Vagina (tissue), 2 donors: ENCODE results near the gene NRDE2. TPM values are rescaled to one million over a fixed set of nuclear protein-coding genes. Genes with fewer than 3 reads are reported as not detected.

ENCODE experiments used
- DNase-seq, 2 donors: peaks; one replicate each; pipeline ENCODE4 v3.0.0-alpha.2; 2017; ENCODE audit errors: extremely low spot score in 2 of 2
- H3K27ac ChIP-seq: fragments of 200-600 bp; sonication (generic); one replicate; pipeline ENCODE4 v1.5.1; 2019
- H3K27me3 ChIP-seq: fragments of 200-600 bp; sonication (generic); one replicate; pipeline ENCODE4 v1.5.1; 2019
- H3K36me3 ChIP-seq, 2 donors: fragments of 200-600 bp; sonication (generic); one replicate each; pipeline ENCODE4 v1.5.1; 2017 to 2019
- H3K4me1 ChIP-seq: fragments of 200-600 bp; sonication (generic); one replicate; pipeline ENCODE4 v1.5.1; 2019
- H3K4me3 ChIP-seq, 2 donors: fragments of 200-600 bp; sonication (generic); 1 replicate in 1 of 2; 2 replicates in 1 of 2; pipeline ENCODE4 v1.5.1; 2016 to 2019
- H3K9me3 ChIP-seq: fragments of 200-600 bp; sonication (generic); one replicate; pipeline ENCODE4 v1.5.1; 2019
- CTCF ChIP-seq, 3 experiments: fragments of 450-650 bp in 2 of 3; fragments of 200-600 bp in 1 of 3; sonication (generic) in 1 of 3; IDR thresholded peaks; one replicate each; pipeline ENCODE4 v1.5.1; 2017 to 2019; ENCODE audit warnings: antibody characterized with exemption in 3 of 3, mild to moderate bottlenecking in 2 of 3, moderate library complexity in 2 of 3
- POLR2A ChIP-seq, 2 donors: fragments of 450-650 bp; IDR thresholded peaks; one replicate each; pipeline ENCODE4 v1.6.1; 2017; ENCODE audit warnings: antibody characterized with exemption in 2 of 2, mild to moderate bottlenecking in 2 of 2, moderate library complexity in 2 of 2
- POLR2AphosphoS5 ChIP-seq, 2 donors: sonication (generic); formaldehyde crosslinking; IDR thresholded peaks; one replicate each; pipeline ENCODE4 v1.9.0; 2017; ENCODE audit warnings: antibody characterized with exemption in 2 of 2, mild to moderate bottlenecking in 2 of 2, low read depth in 1 of 2; ENCODE audit not compliant: insufficient read depth in 1 of 2
- intact Hi-C: fragments of 100-400 bp; cut with DNase I; formaldehyde crosslinking; loops from one replicate; pipeline ENCODE4 v1.15.1; 2023
- total RNA-seq: library from RNA; depleted of rRNA; stranded (reverse); fragments of >200 nt; gene quantifications from one replicate; pipeline ENCODE4 v1.2.3, GENCODE V29; 2016

The NRDE2 gene
- total RNA-seq, 1 donor from 2014 or later = 7.9 TPM

- peaks cover 7% of the 10 kb centered on the region for H3K4me1 ChIP-seq
- H3K27ac ChIP-seq = no peak overlapping the region
- peaks cover 0 to 23% of the 10 kb centered on the region in 2 donors for H3K36me3 ChIP-seq
- no peaks in the 10 kb centered on the region for H3K27me3 ChIP-seq
- intact Hi-C loops = no loop called here
- no peak overlapping the region for H3K4me3 ChIP-seq
- no peak for DNase-seq
- TF ChIP-seq CTCF (IDR thresholded peaks at IDR 0.05) (no peak), POLR2AphosphoS5 (IDR thresholded peaks at IDR 0.05; ENCODE audit: insufficient read depth in 1 of 2, low read depth in 1 of 2) (no peak), POLR2A (IDR thresholded peaks at IDR 0.05) (no peak)
- H3K9me3 ChIP-seq = no peaks in the 10 kb centered on the region
These were observed 30.6 kb downstream of the NRDE2 start for GRCh38 chr14:90301122-90301521.

- H3K9me3 ChIP-seq = no peaks in the 10 kb centered on the region
- H3K27me3 ChIP-seq = no peaks in the 10 kb centered on the region
- no peak overlapping the region for H3K4me3 ChIP-seq
- DNase-seq = no peak
- intact Hi-C loops = no loop called here
- H3K27ac ChIP-seq = no peak overlapping the region
- TF ChIP-seq POLR2A (IDR thresholded peaks at IDR 0.05) (no peak), CTCF (IDR thresholded peaks at IDR 0.05) (no peak), POLR2AphosphoS5 (IDR thresholded peaks at IDR 0.05; ENCODE audit: insufficient read depth in 1 of 2, low read depth in 1 of 2) (no peak)
- peaks cover 0 to 23% of the 10 kb centered on the region in 2 donors for H3K36me3 ChIP-seq
- H3K4me1 ChIP-seq = peaks cover 7% of the 10 kb centered on the region
These were observed 31.1 kb downstream of the NRDE2 start for GRCh38 chr14:90300611-90301047.

GRCh38 chr14:90299408-90299807, 32.3 kb downstream of the NRDE2 start:
- DNase-seq = no peak
- H3K27me3 ChIP-seq = no peaks in the 10 kb centered on the region
- H3K9me3 ChIP-seq = no peaks in the 10 kb centered on the region
- peaks cover 0 to 24% of the 10 kb centered on the region in 2 donors for H3K36me3 ChIP-seq
- H3K4me3 ChIP-seq = no peak overlapping the region
- no peak overlapping the region for H3K27ac ChIP-seq
- TF ChIP-seq POLR2AphosphoS5 (IDR thresholded peaks at IDR 0.05; ENCODE audit: insufficient read depth in 1 of 2, low read depth in 1 of 2) = no peak
- no peak for TF ChIP-seq CTCF (IDR thresholded peaks at IDR 0.05)
- no peak for TF ChIP-seq POLR2A (IDR thresholded peaks at IDR 0.05)
- H3K4me1 ChIP-seq = peaks cover 7% of the 10 kb centered on the region
- intact Hi-C loops = no loop called here

GRCh38 chr14:90297876-90298629, 33.7 kb downstream of the NRDE2 start:
- H3K27ac ChIP-seq = no peak overlapping the region
- intact Hi-C loops = no loop called here
- DNase-seq = no peak
- peaks cover 7% of the 10 kb centered on the region for H3K4me1 ChIP-seq
- no peak for TF ChIP-seq CTCF (IDR thresholded peaks at IDR 0.05)
- TF ChIP-seq POLR2A (IDR thresholded peaks at IDR 0.05) = no peak
- TF ChIP-seq POLR2AphosphoS5 (IDR thresholded peaks at IDR 0.05; ENCODE audit: insufficient read depth in 1 of 2, low read depth in 1 of 2) = no peak
- no peaks in the 10 kb centered on the region for H3K9me3 ChIP-seq
- peaks cover 0 to 17% of the 10 kb centered on the region in 2 donors for H3K36me3 ChIP-seq
- H3K27me3 ChIP-seq = no peaks in the 10 kb centered on the region
- no peak overlapping the region for H3K4me3 ChIP-seq

GRCh38 chr14:90296641-90297040, 35.1 kb downstream of the NRDE2 start:
- Histone ChIP-seq H3K4me3 (no peak overlapping the region), H3K36me3 (peaks cover 0 to 29% of the 10 kb centered on the region in 2 donors), H3K4me1 (peaks cover under 1% of the 10 kb centered on the region), H3K27me3 (no peaks in the 10 kb centered on the region), H3K27ac (no peak overlapping the region), H3K9me3 (no peaks in the 10 kb centered on the region)
- no peak for DNase-seq
- intact Hi-C loops = no loop called here
- no peak for TF ChIP-seq POLR2A (IDR thresholded peaks at IDR 0.05)
- TF ChIP-seq POLR2AphosphoS5 (IDR thresholded peaks at IDR 0.05; ENCODE audit: insufficient read depth in 1 of 2, low read depth in 1 of 2) = no peak
- TF ChIP-seq CTCF (IDR thresholded peaks at IDR 0.05) = no peak
